Natural killer cell (primary cell): ENCODE data around the gene RNH1. TPM values are rescaled to one million over a fixed set of nuclear protein-coding genes. Genes with fewer than 3 reads are reported as not detected.
A peak's percentile ranks its signal among the peaks of the same experiment; 100 is the strongest.

ENCODE experiments used
- ATAC-seq, 3 donors: fragments of 150-1000 bp in 2 of 3; fragments of 200-7000 bp in 1 of 3; cut with Tn5 transposase; 1 replicate in 1 of 3; 2 replicates in 2 of 3; pipeline ENCODE4 v1.10.0; 2021; ENCODE audit warnings: mild to moderate bottlenecking in 2 of 3, moderate library complexity in 2 of 3
- DNase-seq, 2 donors: peaks; one replicate each; pipeline versions ENCODE4 v3.0.0 to v3.0.0-alpha.2; 2013 to 2021; ENCODE audit warnings: mixed read lengths in 1 of 2
- H3K27ac ChIP-seq: one replicate; pipeline ENCODE4 v1.5.1; 2013; ENCODE audit warnings: mild to moderate bottlenecking, low read length
- H3K27me3 ChIP-seq: one replicate; pipeline ENCODE4 v1.6.1; 2013; ENCODE audit warnings: low read length; ENCODE audit not compliant: control insufficient read depth, insufficient read depth
- H3K36me3 ChIP-seq: one replicate; pipeline ENCODE4 v1.6.1; 2013; ENCODE audit warnings: low read length; ENCODE audit not compliant: control insufficient read depth, insufficient read depth
- H3K4me1 ChIP-seq: one replicate; pipeline ENCODE4 v1.6.1; 2013; ENCODE audit warnings: low read length; ENCODE audit not compliant: control insufficient read depth, insufficient read depth
- H3K4me3 ChIP-seq: one replicate; pipeline ENCODE4 v1.5.1; 2013; ENCODE audit warnings: low read length
- H3K9me3 ChIP-seq: one replicate; pipeline ENCODE4 v1.6.1; 2013; ENCODE audit warnings: low read length; ENCODE audit not compliant: control insufficient read depth, insufficient read depth
- H3K27ac Mint-ChIP-seq, 2 donors: one replicate each; pipeline ENCODE4 v1.8.0; 2022; ENCODE audit warnings: mild to moderate bottlenecking in 2 of 2, mixed read lengths in 2 of 2, moderate library complexity in 1 of 2
- H3K27me3 Mint-ChIP-seq, 2 donors: one replicate each; pipeline ENCODE4 v1.8.0; 2022; ENCODE audit warnings: low read depth in 2 of 2, mixed read lengths in 2 of 2
- H3K36me3 Mint-ChIP-seq: one replicate; pipeline ENCODE4 v1.8.0; 2022; ENCODE audit warnings: mixed read lengths
- H3K4me1 Mint-ChIP-seq, 2 donors: one replicate each; pipeline ENCODE4 v1.8.0; 2022; ENCODE audit warnings: mixed read lengths in 2 of 2
- H3K4me3 Mint-ChIP-seq: one replicate; pipeline ENCODE4 v1.8.0; 2022; ENCODE audit warnings: mild to moderate bottlenecking, moderate library complexity, mixed read lengths
- H3K9me3 Mint-ChIP-seq, 2 donors: one replicate each; pipeline ENCODE4 v1.8.0; 2022; ENCODE audit warnings: mixed read lengths in 2 of 2
- whole genome bisulfite sequencing: methylation state at CpG from one replicate; pipeline ENCODE4 v1.1.7; 2013; ENCODE audit warnings: missing lambda C conversion rate; ENCODE audit not compliant: insufficient coverage; 5-methylcytosine and 5-hydroxymethylcytosine counted together
- intact Hi-C: fragments of 100-400 bp; cut with micrococcal nuclease; formaldehyde crosslinking; loops from one replicate; pipeline ENCODE4 v1.14.2; 2022
- total RNA-seq, 4 donors: library from RNA; stranded (reverse); fragments of 120-200 nt in 1 of 4; gene quantifications; one replicate each; pipeline versions ENCODE4 v1.2.3 to v1.2.4, GENCODE V29; 2013 to 2022
- TF ChIP-seq, protein P1 (sequence below): fragments of 200-600 bp; IDR thresholded peaks from one replicate; pipeline ENCODE4 v1.8.0; 2022; ENCODE audit warnings: antibody characterized with exemption

RNH1 gene
- total RNA-seq, 3 donors from 2014 or later (not counting 1 experiment from before 2014, with no cell fraction given) = 113 to 120 (median 118) TPM

DNA sequence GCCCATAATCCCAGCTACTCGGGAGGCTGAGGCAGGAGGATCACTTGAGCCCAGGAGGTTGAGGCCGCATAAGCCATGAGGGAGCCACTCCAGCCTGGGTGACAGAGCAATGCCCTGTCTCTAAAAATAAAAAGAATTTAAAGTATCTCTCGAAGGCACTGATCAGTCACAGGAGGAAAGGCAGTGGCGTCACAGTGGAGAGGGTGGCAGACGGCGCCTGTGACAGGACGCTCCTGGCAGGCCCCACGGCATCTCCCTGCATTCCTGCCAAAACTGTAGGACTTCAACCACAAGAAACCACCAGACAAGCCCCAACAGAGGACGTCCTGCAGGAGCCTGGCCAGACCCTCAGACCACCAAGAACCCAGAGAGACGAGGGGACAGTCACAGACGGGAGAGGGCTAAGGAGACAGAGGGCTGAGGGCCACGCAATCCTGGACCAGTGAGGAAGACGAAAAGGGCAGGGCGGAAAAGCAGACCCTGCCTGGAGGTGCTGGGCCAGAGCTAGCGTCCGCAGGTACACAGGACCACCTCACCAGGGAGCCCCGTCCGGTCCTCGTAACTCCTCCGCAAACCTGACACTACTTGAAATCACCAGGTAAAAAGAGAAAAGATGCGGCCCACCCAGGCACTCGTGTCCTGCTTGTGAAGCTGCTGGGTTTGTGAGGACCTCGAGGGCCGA, 5.9 kb downstream of the RNH1 start:
- TF ChIP-seq, protein P1, sequence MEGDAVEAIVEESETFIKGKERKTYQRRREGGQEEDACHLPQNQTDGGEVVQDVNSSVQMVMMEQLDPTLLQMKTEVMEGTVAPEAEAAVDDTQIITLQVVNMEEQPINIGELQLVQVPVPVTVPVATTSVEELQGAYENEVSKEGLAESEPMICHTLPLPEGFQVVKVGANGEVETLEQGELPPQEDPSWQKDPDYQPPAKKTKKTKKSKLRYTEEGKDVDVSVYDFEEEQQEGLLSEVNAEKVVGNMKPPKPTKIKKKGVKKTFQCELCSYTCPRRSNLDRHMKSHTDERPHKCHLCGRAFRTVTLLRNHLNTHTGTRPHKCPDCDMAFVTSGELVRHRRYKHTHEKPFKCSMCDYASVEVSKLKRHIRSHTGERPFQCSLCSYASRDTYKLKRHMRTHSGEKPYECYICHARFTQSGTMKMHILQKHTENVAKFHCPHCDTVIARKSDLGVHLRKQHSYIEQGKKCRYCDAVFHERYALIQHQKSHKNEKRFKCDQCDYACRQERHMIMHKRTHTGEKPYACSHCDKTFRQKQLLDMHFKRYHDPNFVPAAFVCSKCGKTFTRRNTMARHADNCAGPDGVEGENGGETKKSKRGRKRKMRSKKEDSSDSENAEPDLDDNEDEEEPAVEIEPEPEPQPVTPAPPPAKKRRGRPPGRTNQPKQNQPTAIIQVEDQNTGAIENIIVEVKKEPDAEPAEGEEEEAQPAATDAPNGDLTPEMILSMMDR = no peak
- Histone ChIP-seq H3K27ac (no peak overlapping the region), H3K4me3 (no peak overlapping the region), H3K27me3 (no peaks in the 10 kb centered on the region), H3K9me3 (no peaks in the 10 kb centered on the region), H3K4me1 (peaks cover 40% of the 10 kb centered on the region), H3K36me3 (peaks cover 45% of the 10 kb centered on the region)
- H3K4me1 Mint-ChIP-seq = peaks cover 2 to 19% of the 10 kb centered on the region in 2 donors
- DNase-seq = no peak
- peak overlapping the region; percentile 4 for H3K4me3 Mint-ChIP-seq
- H3K9me3 Mint-ChIP-seq = no peaks in the 10 kb centered on the region
- H3K36me3 Mint-ChIP-seq = peaks cover 9% of the 10 kb centered on the region
- ATAC-seq = no peak
- intact Hi-C loops = no loop called here
- no peaks in the 10 kb centered on the region for H3K27me3 Mint-ChIP-seq
- peak overlapping the region in 1 of 2 donors; percentile 41 for H3K27ac Mint-ChIP-seq
- 87% methylated on average over 24 of the region's 24 CpGs for WGBS

DNA sequence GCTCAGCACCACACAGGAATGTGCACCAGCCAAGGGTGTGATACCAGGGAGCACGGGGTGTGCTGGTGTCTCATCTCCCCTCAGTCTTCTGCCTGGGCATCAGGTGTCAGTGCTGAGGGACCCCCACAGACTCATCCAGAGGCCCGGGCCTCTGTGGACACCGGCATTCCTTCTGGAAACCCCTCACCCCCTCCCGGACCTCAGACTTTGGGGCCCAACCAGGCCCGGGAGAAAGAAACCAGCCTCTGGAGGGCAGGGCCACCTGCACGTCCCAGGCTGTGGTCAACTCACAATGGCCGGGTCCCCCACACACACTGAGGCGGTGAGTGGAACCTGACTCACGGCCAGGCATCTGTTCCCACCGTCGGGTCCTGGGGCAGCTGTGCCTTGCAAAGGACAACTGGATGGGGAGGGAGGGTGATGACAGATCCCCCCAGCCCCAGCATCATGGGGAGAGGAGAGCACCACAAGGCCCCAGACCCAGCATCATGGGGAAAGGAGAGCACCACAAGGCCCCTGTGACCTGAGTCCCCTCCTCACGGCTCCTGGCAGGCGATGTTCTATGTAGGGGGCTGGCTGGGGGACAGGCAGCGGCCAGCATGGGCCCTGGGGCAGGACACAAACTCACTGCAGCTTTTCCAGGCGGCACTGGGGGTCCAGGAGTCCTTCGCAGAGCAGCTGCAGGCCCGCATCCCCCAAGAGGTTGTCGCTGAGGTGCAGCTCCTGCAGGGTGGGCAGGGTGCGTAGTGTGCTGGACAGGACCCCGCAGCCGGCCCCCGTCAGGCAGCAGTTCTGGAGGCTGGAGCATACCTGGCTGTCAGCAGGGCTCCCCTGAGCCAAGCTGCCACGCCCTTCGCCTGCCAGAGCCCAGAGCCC, 7.6 kb downstream of the RNH1 start:
- Mint-ChIP-seq H3K27ac (no peak overlapping the region), H3K4me1 (peaks cover 0 to 9% of the 10 kb centered on the region in 2 donors), H3K36me3 (peaks cover 9% of the 10 kb centered on the region), H3K27me3 (no peaks in the 10 kb centered on the region), H3K9me3 (no peaks in the 10 kb centered on the region), H3K4me3 (no peak overlapping the region)
- H3K27me3 ChIP-seq = no peaks in the 10 kb centered on the region
- no peak overlapping the region for H3K27ac ChIP-seq
- H3K4me3 ChIP-seq = no peak overlapping the region
- 96% methylated on average over 24 of the region's 24 CpGs for WGBS
- intact Hi-C loops = no loop called here
- H3K9me3 ChIP-seq = no peaks in the 10 kb centered on the region
- H3K36me3 ChIP-seq = peaks cover 58% of the 10 kb centered on the region
- DNase-seq = no peak
- TF ChIP-seq, protein P1 = no peak
- peaks cover 23% of the 10 kb centered on the region for H3K4me1 ChIP-seq
- ATAC-seq = no peak

DNA sequence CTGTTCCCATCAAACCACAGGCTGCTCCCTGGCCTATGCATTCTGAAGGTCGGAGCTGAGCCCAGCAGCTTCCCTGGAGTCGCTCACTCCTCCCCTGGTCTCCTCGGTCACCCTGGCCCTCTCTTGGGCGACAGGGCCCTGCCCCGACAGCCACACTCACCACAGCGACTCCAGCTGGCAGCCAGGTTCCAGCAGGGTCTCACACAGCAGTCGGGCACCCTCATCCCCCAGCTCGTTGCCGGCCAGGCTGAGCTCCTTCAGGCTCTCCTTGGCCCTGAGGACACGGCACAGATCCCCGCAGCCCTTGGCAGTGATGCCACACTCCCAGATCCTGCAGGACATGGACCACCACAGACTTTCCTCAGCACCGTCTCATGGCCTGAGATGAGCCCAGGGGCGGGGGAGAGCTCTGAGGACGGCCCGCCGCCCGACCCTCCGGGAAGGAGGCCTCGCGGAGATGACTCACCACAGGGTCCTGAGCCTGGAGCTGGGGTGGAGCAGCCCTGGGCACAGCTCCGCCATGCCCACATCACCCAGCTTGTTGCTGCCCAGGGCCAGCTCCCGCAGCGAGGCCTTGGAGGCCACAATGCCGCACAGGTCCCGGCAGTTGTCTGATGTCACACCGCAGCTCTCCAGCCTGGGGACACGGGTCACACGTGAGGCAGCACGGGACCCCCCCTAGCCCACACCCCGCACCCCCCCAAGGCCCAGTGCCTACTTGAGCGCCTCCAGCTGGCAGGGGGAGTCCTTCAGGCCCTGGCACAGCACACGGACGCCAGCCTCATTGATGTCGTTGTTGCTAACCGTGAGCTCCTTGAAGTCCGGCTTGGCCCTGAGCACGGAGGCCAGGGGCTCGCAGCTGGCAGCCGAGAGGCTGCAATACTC, 8.5 kb downstream of the RNH1 start:
- 96% methylated on average over 39 of the region's 39 CpGs for WGBS

More for the DNA sequence above, 8.5 kb downstream of the RNH1 start:
- no peak overlapping the region for H3K4me3 Mint-ChIP-seq
- DNase-seq (no peak), ATAC-seq (no peak)
- TF ChIP-seq, protein P1 = no peak
- no peak overlapping the region for H3K4me3 ChIP-seq
- H3K4me1 Mint-ChIP-seq = peaks cover 0 to 7% of the 10 kb centered on the region in 2 donors
- no peak overlapping the region for H3K27ac Mint-ChIP-seq
- no peak overlapping the region for H3K27ac ChIP-seq
- H3K9me3 Mint-ChIP-seq = no peaks in the 10 kb centered on the region
- intact Hi-C loops = no loop called here
- H3K36me3 ChIP-seq = peaks cover 62% of the 10 kb centered on the region
- H3K36me3 Mint-ChIP-seq = peaks cover 9% of the 10 kb centered on the region
- H3K4me1 ChIP-seq = peaks cover 15% of the 10 kb centered on the region
- H3K9me3 ChIP-seq = no peaks in the 10 kb centered on the region
- no peaks in the 10 kb centered on the region for H3K27me3 ChIP-seq
- no peaks in the 10 kb centered on the region for H3K27me3 Mint-ChIP-seq
